PC-9 (cell line): ENCODE results near the gene CDH3.

ENCODE experiments used
- CTCF ChIP-seq: fragments of 200-600 bp; sonication (generic); conservative IDR thresholded peaks from 2 replicates; pipeline ENCODE4 v1.6.1; 2017; ENCODE audit warnings: mixed run types, antibody characterized with exemption, mild to moderate bottlenecking, moderate library complexity
- EZH2 ChIP-seq: fragments of 200-600 bp; sonication (generic); IDR thresholded peaks from 2 replicates; pipeline ENCODE4 v1.8.0; 2017; ENCODE audit warnings: antibody characterized with exemption, low read depth

- TF ChIP-seq CTCF (no peak), EZH2 (no peak)
These were observed 87.8 kb downstream of the CDH3 start for GRCh38 chr16:68732741-68733399.
